Fibroblast of lung (primary cell): ENCODE results near the gene RHBDF2. TPM values are rescaled to one million over a fixed set of nuclear protein-coding genes. Genes with fewer than 3 reads are reported as not detected.

Experiments
- DNase-seq, 2 donors: peaks; one replicate each; pipeline versions ENCODE4 v3.0.0 to v3.0.0-alpha.2; 2010; ENCODE audit warnings: low read depth in 2 of 2
- H2AFZ ChIP-seq: 2 replicates; pipeline ENCODE4 v1.5.1; 2012; ENCODE audit warnings: low read length, control low read depth, inconsistent platforms
- H3K27ac ChIP-seq: 2 replicates; pipeline ENCODE4 v1.5.1; 2011; ENCODE audit warnings: low read length, control low read depth; ENCODE audit not compliant: insufficient read depth
- H3K27me3 ChIP-seq: 2 replicates; pipeline ENCODE4 v1.5.1; 2011; ENCODE audit warnings: mild to moderate bottlenecking, low read length; ENCODE audit not compliant: control insufficient read depth, insufficient read depth
- H3K36me3 ChIP-seq: 2 replicates; pipeline ENCODE4 v1.5.1; 2011; ENCODE audit warnings: low read length; ENCODE audit not compliant: control insufficient read depth, insufficient read depth
- H3K4me1 ChIP-seq: 2 replicates; pipeline ENCODE4 v1.5.1; 2011; ENCODE audit warnings: low read length; ENCODE audit not compliant: control insufficient read depth, insufficient read depth; ENCODE audit errors: extremely low read depth
- H3K4me2 ChIP-seq: 2 replicates; pipeline ENCODE4 v1.5.1; 2011; ENCODE audit warnings: low read length, control low read depth; ENCODE audit not compliant: insufficient read depth; ENCODE audit errors: extremely low read depth
- H3K4me3 ChIP-seq, 4 experiments: fragments of 200-600 bp in 1 of 4; sonication (generic) in 1 of 4; replicated peaks in 1 of 4; 2 replicates each; pipeline ENCODE4 v1.5.1; 2011 to 2016; ENCODE audit warnings: low read length in 4 of 4, low read depth in 3 of 4, mild to moderate bottlenecking in 3 of 4, control low read depth in 2 of 4, inconsistent platforms in 1 of 4, mixed read lengths in 1 of 4; ENCODE audit not compliant: insufficient read depth in 1 of 4; ENCODE audit errors: control extremely low read depth in 1 of 4
- H3K79me2 ChIP-seq: 2 replicates; pipeline ENCODE4 v1.5.1; 2012; ENCODE audit warnings: mild to moderate bottlenecking, low read length, inconsistent platforms; ENCODE audit not compliant: control insufficient read depth, insufficient read depth
- H3K9ac ChIP-seq: 2 replicates; pipeline ENCODE4 v1.5.1; 2011; ENCODE audit warnings: mild to moderate bottlenecking, low read length, control low read depth; ENCODE audit not compliant: insufficient read depth
- H3K9me3 ChIP-seq: 2 replicates; pipeline ENCODE4 v1.5.1; 2012; ENCODE audit warnings: low read depth, low read length; ENCODE audit not compliant: control insufficient read depth, insufficient read depth
- H4K20me1 ChIP-seq: 2 replicates; pipeline ENCODE4 v1.5.1; 2011; ENCODE audit warnings: low read length; ENCODE audit not compliant: control insufficient read depth, insufficient read depth; ENCODE audit errors: extremely low read depth
- CTCF ChIP-seq, 2 donors: IDR thresholded peaks in 1 of 2; conservative IDR thresholded peaks in 1 of 2; 1 replicate in 1 of 2; 2 replicates in 1 of 2; pipeline ENCODE4 v1.5.1; 2011 to 2012; ENCODE audit warnings: low read length in 2 of 2, control low read depth in 1 of 2, inconsistent platforms in 1 of 2, low read depth in 1 of 2, mild to moderate bottlenecking in 1 of 2
- EZH2 ChIP-seq: IDR thresholded peaks from 2 replicates; pipeline ENCODE4 v1.5.1; 2012; ENCODE audit warnings: low read length, control low read depth, mild to moderate bottlenecking; ENCODE audit errors: missing control alignments
- polyA plus RNA-seq, 2 donors: library from polyadenylated mRNA; depleted of rRNA in 1 of 2; stranded (reverse) in 1 of 2; unstranded in 1 of 2; fragments of >200 nt; gene quantifications; 2 replicates each; pipeline ENCODE4 v1.2.1, GENCODE V29; 2011 to 2012; ENCODE audit warnings: missing spikeins in 1 of 2
- total RNA-seq: library from RNA; depleted of rRNA; stranded (reverse); fragments of >200 nt; gene quantifications from 2 replicates; pipeline ENCODE4 v1.2.1, GENCODE V29; 2014

The RHBDF2 gene
- total and polyA plus RNA-seq, 2 donors (not counting 1 experiment from before 2014, with no cell fraction given), result 0.94 to 5.1 TPM

DNA sequence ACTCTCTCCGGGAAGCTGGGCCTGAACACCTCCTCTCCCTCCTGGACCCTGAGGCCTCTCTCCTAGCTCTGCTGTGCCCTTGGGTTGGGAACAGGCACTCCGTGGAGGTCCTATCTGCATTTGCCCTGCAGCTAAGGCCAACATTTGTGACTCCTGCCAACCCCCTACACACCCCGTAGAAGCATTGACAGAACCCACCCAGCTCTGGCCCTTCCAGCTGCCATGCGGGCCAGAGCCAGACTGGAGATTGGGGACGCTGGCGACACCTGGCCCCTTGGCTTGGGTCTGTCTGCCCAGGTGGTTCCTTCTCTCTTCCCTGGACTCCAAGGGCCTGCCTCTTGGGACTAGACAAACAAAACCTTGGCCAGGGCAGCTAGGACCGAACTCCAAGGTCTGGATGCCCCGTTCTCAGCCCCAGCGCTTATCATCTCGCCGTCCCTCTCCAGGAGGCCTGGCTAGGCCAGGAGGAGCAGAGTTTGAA lies 644 bp upstream of the RHBDF2 start:
- TF ChIP-seq CTCF (conservative IDR thresholded peaks at IDR 0.05 in 1 of 2, IDR thresholded peaks at IDR 0.05 in 1 of 2; ENCODE audit: low read depth in 1 of 2, low read length in 2 of 2), result no peak
- TF ChIP-seq EZH2, result no peak
- H3K27ac ChIP-seq, result no peak overlapping the region

DNA sequence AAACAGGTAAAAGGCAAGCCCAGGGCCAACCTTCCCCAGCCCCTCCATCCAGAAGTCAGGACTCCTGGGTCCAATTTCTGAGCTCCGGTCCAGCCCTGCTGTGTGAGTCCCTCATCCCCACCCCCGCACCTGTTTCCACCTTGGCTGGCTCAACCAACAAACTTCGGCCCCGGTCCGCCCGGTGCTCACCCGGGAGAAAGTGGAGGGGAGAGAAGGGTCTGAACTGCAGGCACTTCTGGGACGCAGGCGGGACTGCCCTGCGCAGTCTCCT lies 541 bp downstream of the RHBDF2 start:
- H3K9me3 ChIP-seq, result no peaks in the 10 kb centered on the region
- no peaks in the 10 kb centered on the region for H3K79me2 ChIP-seq
- peaks cover 18% of the 10 kb centered on the region for H3K4me1 ChIP-seq
- H4K20me1 ChIP-seq, result no peaks in the 10 kb centered on the region
- TF ChIP-seq EZH2 (no peak), CTCF (conservative IDR thresholded peaks at IDR 0.05 in 1 of 2, IDR thresholded peaks at IDR 0.05 in 1 of 2; ENCODE audit: low read depth in 1 of 2, low read length in 2 of 2) (no peak)
- peak overlapping the region; percentile 31 to 57 (median 46) for H3K4me3 ChIP-seq
- no peak overlapping the region for H3K9ac ChIP-seq
- no peak overlapping the region for H3K27ac ChIP-seq
- no peaks in the 10 kb centered on the region for H3K36me3 ChIP-seq
- no peak for DNase-seq
- peak overlapping the region; percentile 80 for H3K4me2 ChIP-seq
- no peak overlapping the region for H2AFZ ChIP-seq
- H3K27me3 ChIP-seq, result no peaks in the 10 kb centered on the region

More for the DNA sequence above, 644 bp upstream of the RHBDF2 start:
- H3K4me2 ChIP-seq, result peak overlapping the region; percentile 64
- H3K79me2 ChIP-seq, result no peaks in the 10 kb centered on the region
- no peaks in the 10 kb centered on the region for H3K36me3 ChIP-seq
- peak overlapping the region in 2 of 4 experiments; percentile 57 to 66 for H3K4me3 ChIP-seq
- H3K9ac ChIP-seq, result no peak overlapping the region
- peak overlapping the region; percentile 77 for H2AFZ ChIP-seq
- no peaks in the 10 kb centered on the region for H3K9me3 ChIP-seq
- peaks cover 1% of the 10 kb centered on the region for H3K27me3 ChIP-seq
- no peaks in the 10 kb centered on the region for H4K20me1 ChIP-seq
- no peak for DNase-seq
- peaks cover 18% of the 10 kb centered on the region for H3K4me1 ChIP-seq

DNA sequence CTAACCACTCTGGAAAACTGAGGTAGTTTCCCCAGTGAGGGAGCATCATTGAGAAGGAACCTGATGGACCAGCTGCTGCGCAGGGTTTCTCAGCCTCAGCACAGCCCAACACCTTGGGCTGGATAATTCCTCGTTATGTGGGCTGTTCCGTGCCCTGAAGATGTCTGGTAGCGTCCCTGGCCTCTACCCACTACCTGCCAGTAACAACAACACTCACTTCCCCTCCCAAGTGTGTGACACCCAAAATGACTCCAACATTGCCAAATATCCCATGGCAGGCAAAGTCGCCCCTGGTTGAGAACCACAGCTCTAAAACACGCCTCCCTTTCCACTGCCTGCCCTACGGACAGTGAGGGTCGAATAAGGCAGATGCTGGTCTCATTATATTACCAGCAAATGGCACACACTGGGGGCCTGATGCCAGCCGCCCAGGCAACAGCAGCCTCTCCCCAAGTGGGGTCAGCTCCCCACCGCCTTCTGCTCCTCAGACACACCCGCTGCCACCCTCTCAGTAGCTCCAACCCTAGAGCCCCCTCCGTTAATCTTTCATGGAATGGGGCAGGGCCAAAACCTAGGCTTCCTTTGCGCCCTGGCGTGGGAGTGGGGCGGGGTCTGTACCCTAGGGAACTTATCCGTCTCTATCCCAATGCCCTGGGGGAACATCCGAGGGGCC lies 1.0 kb downstream of the RHBDF2 start:
- no peak for TF ChIP-seq CTCF (conservative IDR thresholded peaks at IDR 0.05 in 1 of 2, IDR thresholded peaks at IDR 0.05 in 1 of 2; ENCODE audit: low read depth in 1 of 2, low read length in 2 of 2)
- TF ChIP-seq EZH2, result no peak
- Histone ChIP-seq H3K27me3 (no peaks in the 10 kb centered on the region), H3K36me3 (no peaks in the 10 kb centered on the region), H3K4me3 (peak overlapping the region in 3 of 4 experiments; percentile 39 to 57 (median 54)), H3K9me3 (no peaks in the 10 kb centered on the region), H3K9ac (no peak overlapping the region), H4K20me1 (no peaks in the 10 kb centered on the region), H3K79me2 (no peaks in the 10 kb centered on the region), H3K27ac (no peak overlapping the region), H3K4me2 (peak overlapping the region; percentile 80), H2AFZ (no peak overlapping the region), H3K4me1 (peaks cover 18% of the 10 kb centered on the region)
- no peak for DNase-seq
